ENCODE data around the gene KIF25.

KIF25 gene

DNA sequence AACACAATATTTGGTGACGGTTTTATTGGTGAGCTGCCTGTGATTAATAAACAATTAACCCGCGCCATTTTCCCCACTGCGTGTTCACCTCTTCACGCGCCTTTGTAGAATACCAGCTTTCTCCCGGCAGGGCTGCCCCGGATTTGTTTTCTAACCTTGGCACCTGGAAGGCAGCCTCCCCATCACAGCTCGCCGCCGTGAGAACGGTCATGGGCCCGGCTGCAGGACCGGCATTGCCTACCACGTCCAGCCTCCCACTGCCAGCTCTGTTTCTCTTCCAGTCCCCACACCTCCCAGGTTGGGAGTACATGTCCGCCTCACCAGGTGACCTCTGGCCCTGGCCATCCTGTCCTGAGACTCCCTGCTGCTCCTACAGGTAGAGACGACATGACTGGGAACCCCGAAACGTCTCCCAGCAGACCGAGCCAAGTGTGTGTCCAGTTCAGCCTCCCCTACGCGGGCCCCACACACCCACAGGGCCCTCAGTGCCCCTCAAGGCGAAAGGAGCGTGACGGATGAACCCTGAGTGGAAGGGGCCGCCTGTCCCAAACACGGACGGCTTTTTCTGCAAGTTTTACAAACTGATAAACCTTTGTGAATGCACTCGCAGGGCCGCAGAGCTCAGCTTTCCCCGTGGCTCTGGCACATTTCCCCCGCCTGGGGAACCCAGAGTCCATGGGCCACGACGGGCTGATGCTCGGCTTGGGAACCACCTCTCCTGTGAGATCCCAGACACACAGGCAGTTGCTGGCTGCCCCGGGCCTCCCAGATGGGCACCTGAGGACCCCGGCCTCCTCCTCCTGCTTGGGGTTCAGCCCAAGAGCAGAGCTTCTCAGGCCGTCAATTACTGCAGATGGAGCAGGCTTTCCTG lies 55.9 kb downstream of the KIF25 start:
- TF ChIP-seq, protein P1, sequence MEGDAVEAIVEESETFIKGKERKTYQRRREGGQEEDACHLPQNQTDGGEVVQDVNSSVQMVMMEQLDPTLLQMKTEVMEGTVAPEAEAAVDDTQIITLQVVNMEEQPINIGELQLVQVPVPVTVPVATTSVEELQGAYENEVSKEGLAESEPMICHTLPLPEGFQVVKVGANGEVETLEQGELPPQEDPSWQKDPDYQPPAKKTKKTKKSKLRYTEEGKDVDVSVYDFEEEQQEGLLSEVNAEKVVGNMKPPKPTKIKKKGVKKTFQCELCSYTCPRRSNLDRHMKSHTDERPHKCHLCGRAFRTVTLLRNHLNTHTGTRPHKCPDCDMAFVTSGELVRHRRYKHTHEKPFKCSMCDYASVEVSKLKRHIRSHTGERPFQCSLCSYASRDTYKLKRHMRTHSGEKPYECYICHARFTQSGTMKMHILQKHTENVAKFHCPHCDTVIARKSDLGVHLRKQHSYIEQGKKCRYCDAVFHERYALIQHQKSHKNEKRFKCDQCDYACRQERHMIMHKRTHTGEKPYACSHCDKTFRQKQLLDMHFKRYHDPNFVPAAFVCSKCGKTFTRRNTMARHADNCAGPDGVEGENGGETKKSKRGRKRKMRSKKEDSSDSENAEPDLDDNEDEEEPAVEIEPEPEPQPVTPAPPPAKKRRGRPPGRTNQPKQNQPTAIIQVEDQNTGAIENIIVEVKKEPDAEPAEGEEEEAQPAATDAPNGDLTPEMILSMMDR (conservative IDR thresholded peaks at IDR 0.05; ENCODE audit: low read depth, low read length), result no peak
- no peak overlapping the region for H3K4me3 ChIP-seq (ENCODE audit: low read depth, low read length)
- DNase-seq (ENCODE audit: low read depth), result no peak

DNA sequence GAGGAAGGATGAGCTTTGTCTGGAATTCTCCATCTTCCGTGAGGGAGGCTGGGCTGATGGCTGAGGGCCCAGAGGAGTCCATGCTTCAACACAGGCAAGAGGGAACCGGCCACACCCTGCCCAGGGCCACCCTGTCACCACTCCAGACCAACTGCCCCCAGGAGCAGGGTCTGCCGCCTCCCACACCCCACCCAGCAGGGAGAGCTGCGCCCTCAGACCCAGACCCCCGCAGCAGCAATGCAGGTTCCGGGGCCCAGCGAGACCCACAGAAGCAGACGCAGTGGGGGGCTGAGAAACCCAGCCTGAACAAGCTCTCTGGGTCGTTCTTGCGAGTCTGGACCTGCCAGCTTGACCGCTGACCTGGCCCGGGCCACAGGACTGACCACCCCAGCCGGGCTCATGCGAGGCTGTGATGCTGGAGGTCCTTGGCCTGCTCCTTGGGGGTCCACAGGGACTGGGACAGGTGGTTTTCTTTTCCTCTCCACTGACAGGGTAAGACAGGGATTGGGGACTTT lies 56.5 kb downstream of the KIF25 start:
- H3K4me3 ChIP-seq (ENCODE audit: low read depth, low read length), result no peak overlapping the region
- no peak for DNase-seq (ENCODE audit: low read depth)
- TF ChIP-seq, protein P1 (conservative IDR thresholded peaks at IDR 0.05; ENCODE audit: low read depth, low read length), result no peak

DNA sequence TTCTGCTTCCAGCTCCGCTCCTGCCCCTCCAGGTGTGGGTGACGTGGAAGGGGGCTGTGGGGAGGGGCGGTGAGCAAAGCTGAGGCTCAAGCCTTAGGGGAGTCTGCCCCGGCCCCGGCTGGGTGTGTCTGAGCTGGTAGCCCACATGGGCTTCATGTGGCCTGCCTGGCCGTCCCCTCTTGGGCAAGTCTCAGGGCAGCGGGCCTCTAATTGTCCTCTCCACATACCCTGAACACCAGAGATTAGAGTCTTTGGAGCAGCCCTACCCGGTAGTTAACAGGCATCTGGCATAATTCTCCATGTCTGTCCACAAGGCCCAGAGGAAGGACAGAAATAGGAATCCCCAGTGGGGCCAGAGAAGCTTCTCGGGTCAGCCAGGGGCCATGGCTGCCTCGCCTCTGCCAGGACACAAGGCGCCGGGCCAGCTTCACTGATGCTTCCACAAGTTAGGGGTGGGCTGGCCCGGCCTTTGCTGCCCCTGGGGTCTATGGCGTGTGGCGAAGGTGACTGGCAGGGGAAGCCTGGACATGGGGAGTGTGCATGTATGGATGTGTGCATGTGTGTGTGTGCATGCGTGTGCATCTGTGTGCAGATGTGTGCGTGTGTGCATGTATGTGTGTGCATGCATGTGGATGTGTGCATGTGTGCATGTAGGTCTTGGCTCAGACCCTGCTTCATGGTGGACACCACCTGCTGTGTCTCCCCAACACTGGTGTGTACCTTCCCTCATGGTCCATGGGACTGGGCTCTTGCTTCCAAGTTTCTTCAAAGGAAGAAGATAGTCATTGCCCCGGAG lies 57.5 kb downstream of the KIF25 start:
- H3K4me3 ChIP-seq (ENCODE audit: low read depth, low read length), result no peak overlapping the region
- TF ChIP-seq, protein P1 (conservative IDR thresholded peaks at IDR 0.05; ENCODE audit: low read depth, low read length), result no peak
- no peak for DNase-seq (ENCODE audit: low read depth)

DNA sequence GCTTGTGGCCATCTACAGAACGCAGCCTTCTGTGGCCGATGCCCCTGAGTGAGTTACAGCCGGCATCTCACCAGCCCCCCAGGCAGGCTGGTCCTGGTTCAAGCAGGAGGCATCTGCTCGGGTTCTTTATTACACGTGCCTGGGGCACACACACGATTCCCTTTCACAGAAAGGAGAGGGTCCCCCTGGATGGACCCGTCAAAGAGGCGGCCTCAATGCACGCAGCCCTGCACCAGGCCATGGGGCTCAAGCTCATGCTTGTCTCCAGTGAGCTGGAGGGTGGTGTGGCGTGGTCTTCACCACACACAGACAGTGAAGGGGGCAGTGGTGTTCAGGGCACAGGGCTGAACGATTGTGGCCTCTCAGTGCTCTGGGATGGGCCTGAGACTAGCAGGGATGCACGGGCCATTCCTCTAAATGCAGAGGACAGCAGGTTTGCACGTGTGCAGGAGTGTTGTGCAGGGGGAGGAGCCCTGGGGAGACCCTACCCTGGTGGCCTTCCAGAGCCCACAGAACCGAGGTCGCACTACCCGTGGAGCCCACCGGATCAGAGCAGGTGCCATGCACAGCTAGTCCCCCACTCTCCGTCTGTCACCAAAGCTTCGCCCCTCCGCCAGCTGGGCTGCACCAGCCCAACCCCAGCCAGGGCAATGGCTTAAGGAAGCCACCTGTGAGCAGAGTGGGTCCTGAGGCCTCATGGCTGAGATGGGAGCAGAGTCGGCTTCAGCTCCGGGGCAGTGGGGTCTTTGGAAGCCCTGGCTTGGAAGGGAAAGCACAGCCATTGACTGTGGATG lies 58.4 kb downstream of the KIF25 start:
- TF ChIP-seq, protein P1 (conservative IDR thresholded peaks at IDR 0.05; ENCODE audit: low read depth, low read length), result no peak
- no peak overlapping the region for H3K4me3 ChIP-seq (ENCODE audit: low read depth, low read length)
- DNase-seq (ENCODE audit: low read depth), result no peak

DNA sequence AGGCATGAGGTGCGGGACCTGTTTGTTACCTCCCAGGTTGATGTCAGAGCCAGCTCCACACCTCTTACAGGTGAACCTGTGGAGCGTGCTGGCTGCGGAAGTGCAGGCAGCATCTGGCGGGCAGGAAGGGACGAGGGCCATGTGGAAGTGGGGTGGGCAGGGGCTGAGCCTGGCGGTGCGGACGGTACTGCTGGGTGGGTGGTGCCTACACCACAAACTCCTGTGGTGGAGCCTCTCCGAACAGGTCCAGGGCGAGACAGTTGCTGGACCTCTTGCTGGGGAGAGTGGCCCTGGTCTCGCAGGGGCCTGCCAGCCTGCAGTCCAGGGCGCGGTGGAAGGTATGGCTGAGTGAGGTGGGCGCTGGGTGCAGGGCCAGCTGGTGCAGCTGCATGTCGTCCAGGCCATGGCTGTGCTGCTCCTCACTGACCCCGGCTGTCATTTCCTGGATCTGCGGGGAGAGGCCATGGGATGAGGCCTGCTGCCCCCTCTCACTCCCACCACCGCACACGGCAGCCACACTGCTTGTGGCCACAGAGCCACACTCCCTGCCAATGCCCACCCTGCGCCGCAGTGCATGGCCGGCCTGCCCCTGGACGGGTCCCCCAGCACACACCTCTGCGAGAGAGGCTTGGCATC lies 59.5 kb downstream of the KIF25 start:
- H3K4me3 ChIP-seq (ENCODE audit: low read depth, low read length), result no peak overlapping the region
- DNase-seq (ENCODE audit: low read depth), result no peak
- TF ChIP-seq, protein P1 (conservative IDR thresholded peaks at IDR 0.05; ENCODE audit: low read depth, low read length), result no peak

DNA sequence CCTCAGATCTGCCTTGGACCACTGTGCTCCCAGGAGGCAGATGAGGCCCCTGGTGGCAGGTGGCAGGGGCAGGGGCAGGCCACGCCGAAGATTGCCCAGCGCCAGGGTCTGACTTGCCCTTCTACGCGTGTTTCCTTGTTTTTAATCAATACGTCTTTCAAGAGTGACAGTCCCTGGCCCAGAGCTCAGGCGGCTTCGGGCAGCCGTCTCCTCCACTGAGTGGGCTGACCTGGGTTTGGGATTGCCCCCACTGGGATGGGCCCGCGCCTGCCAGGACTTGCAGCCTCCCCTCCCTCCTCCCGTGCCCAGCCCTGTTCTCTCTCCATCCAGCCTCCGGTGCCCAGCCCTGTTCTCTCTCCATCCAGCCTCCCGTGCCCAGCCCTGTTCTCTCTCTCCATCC lies 60.4 kb downstream of the KIF25 start:
- no peak for DNase-seq (ENCODE audit: low read depth)
- TF ChIP-seq, protein P1 (conservative IDR thresholded peaks at IDR 0.05; ENCODE audit: low read depth, low read length), result no peak
- no peak overlapping the region for H3K4me3 ChIP-seq (ENCODE audit: low read depth, low read length)
